Lower lobe of right lung (tissue), 2 donors: ENCODE results near the gene MAPK4. TPM values are rescaled to one million over a fixed set of nuclear protein-coding genes. Genes with fewer than 3 reads are reported as not detected.

Experiments used
- ATAC-seq, 2 donors: fragments of 200-7000 bp; cut with Tn5 transposase; one replicate each; pipeline ENCODE4 v1.9.1; 2020 to 2022; ENCODE audit warnings: mild to moderate bottlenecking in 2 of 2, moderate library complexity in 2 of 2
- DNase-seq: peaks from one replicate; pipeline ENCODE4 v3.0.0-alpha.2; 2020
- H3K27ac ChIP-seq: fragments of 200-600 bp; one replicate; pipeline ENCODE4 v1.8.0; 2022
- H3K27me3 ChIP-seq: fragments of 200-600 bp; one replicate; pipeline ENCODE4 v1.8.0; 2022; ENCODE audit warnings: low read depth
- H3K36me3 ChIP-seq: fragments of 200-600 bp; one replicate; pipeline ENCODE4 v1.8.0; 2022; ENCODE audit warnings: mild to moderate bottlenecking
- H3K4me1 ChIP-seq: fragments of 200-600 bp; one replicate; pipeline ENCODE4 v1.8.0; 2022
- H3K4me3 ChIP-seq: fragments of 200-600 bp; one replicate; pipeline ENCODE4 v1.8.0; 2022; ENCODE audit warnings: mild to moderate bottlenecking
- H3K9me3 ChIP-seq: fragments of 200-600 bp; one replicate; pipeline ENCODE4 v1.8.0; 2022
- intact Hi-C: fragments of 100-400 bp; cut with DNase I; formaldehyde crosslinking; loops from one replicate; pipeline ENCODE4 v1.11.0; 2022
- total RNA-seq: library from RNA; stranded (reverse); fragmentation: NEBNext Ultra II Directional; extraction: Animal tissue kit (Norgen Biotek cat#: 25700); gene quantifications from one replicate; pipeline ENCODE4 v1.2.1, GENCODE V29; 2021
- TF ChIP-seq, protein P1 (sequence below): fragments of 200-600 bp; IDR thresholded peaks from one replicate; pipeline ENCODE4 v1.8.0; 2022; ENCODE audit warnings: antibody characterized with exemption, mild to moderate bottlenecking
- donor health status: DM: no; HTN: yes; CAD: no; lungs with severe emphysema.

Gene MAPK4
- total RNA-seq, 1 donor from 2014 or later, result 2.9 TPM

DNA sequence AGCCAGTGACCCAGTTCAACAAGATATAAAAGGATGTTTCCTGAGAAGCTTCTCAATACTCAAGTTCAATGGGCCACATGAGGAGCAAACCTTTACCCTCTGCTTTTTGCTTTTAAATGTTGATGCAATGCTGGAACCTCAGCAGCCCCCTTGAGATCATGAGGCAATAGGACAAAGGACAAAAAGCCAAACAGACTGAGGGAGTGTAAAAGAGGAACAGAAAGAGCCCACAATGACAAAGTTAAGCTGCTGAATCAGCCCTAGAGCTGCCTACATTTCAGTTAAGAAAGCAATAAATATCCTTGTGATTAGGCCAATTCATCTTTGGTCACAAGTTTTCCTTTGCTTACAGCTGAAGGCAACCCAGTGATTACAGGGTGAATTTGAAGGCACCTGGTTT, 183.1 kb downstream of the MAPK4 start:
- intact Hi-C loops, result no loop called here
- Histone ChIP-seq H3K27ac (no peak overlapping the region), H3K36me3 (no peaks in the 10 kb centered on the region), H3K4me3 (no peak overlapping the region), H3K4me1 (no peaks in the 10 kb centered on the region), H3K9me3 (no peaks in the 10 kb centered on the region), H3K27me3 (no peaks in the 10 kb centered on the region)
- TF ChIP-seq, protein P1, sequence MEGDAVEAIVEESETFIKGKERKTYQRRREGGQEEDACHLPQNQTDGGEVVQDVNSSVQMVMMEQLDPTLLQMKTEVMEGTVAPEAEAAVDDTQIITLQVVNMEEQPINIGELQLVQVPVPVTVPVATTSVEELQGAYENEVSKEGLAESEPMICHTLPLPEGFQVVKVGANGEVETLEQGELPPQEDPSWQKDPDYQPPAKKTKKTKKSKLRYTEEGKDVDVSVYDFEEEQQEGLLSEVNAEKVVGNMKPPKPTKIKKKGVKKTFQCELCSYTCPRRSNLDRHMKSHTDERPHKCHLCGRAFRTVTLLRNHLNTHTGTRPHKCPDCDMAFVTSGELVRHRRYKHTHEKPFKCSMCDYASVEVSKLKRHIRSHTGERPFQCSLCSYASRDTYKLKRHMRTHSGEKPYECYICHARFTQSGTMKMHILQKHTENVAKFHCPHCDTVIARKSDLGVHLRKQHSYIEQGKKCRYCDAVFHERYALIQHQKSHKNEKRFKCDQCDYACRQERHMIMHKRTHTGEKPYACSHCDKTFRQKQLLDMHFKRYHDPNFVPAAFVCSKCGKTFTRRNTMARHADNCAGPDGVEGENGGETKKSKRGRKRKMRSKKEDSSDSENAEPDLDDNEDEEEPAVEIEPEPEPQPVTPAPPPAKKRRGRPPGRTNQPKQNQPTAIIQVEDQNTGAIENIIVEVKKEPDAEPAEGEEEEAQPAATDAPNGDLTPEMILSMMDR, result no peak
- DNase-seq, result no peak
- no peak for ATAC-seq

DNA sequence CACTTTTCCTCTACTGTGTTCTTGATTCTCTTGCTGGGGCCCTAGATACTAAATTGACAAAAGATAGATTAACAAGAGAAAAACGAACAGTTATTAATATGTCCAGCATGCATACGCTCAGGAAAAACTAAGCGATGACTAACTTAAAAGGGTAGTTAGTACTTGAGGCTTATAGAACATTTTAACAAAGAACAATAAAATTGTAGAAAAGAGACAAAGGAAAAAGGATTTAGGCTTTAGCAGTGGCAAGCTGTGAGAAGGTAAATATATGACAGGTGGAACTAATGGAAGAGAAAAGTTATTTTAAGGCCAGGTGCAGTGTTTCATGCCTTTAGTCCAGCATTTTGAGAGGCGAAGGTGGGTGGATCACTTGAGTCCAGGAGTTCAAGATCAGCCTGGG, 184.4 kb downstream of the MAPK4 start:
- ATAC-seq (no peak), DNase-seq (no peak)
- no peak overlapping the region for H3K4me3 ChIP-seq
- H3K4me1 ChIP-seq, result no peaks in the 10 kb centered on the region
- TF ChIP-seq, protein P1, result no peak
- H3K27ac ChIP-seq, result no peak overlapping the region
- H3K36me3 ChIP-seq, result no peaks in the 10 kb centered on the region
- H3K27me3 ChIP-seq, result no peaks in the 10 kb centered on the region
- H3K9me3 ChIP-seq, result no peaks in the 10 kb centered on the region
- intact Hi-C loops, result no loop called here

DNA sequence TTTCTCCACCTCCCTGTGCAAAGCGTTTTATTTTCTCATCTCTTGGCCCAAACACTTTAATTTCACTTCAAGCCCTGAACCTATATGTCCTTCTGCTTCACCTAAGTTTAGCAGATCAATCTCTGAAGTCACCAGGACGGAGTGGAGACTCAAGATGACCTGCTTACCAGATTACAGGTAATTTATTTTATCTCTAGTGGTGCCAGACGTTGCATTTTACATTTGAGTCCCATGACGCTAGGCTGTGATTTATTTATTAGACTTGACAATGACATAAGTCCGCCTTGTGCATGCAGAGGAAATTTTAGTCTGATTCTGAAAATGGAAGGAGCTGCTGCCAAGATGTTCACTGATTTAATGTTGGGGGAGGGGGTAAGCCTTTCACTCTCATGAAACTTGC, 186.1 kb downstream of the MAPK4 start:
- Histone ChIP-seq H3K27me3 (no peaks in the 10 kb centered on the region), H3K9me3 (no peaks in the 10 kb centered on the region), H3K4me3 (no peak overlapping the region), H3K4me1 (no peaks in the 10 kb centered on the region), H3K27ac (no peak overlapping the region), H3K36me3 (no peaks in the 10 kb centered on the region)
- DNase-seq, result no peak
- intact Hi-C loops, result no loop called here
- TF ChIP-seq, protein P1, result no peak
- no peak for ATAC-seq

DNA sequence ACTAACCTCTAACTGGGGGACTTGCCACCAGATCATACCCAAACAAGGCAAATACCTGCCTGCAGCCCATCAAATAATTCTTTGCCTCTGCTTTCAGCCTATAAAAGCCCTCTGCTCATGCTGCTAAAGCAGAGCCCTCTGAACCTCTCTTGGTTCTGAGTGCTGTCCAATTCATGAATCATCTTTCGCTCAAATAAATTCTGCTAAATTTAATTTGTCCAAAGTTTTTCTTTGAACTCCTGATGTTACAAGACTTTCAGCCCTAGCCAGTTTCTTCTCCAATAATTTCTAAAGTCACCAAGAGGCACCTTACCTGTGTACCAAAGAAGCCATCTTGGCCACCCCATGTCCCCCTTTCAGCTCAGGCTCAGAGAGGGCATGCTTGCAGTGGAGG, 188.0 kb downstream of the MAPK4 start:
- intact Hi-C loops, result no loop called here
- Histone ChIP-seq H3K27me3 (no peaks in the 10 kb centered on the region), H3K27ac (no peak overlapping the region), H3K4me1 (no peaks in the 10 kb centered on the region), H3K9me3 (no peaks in the 10 kb centered on the region), H3K36me3 (no peaks in the 10 kb centered on the region), H3K4me3 (no peak overlapping the region)
- no peak for ATAC-seq
- TF ChIP-seq, protein P1, result no peak
- DNase-seq, result no peak

DNA sequence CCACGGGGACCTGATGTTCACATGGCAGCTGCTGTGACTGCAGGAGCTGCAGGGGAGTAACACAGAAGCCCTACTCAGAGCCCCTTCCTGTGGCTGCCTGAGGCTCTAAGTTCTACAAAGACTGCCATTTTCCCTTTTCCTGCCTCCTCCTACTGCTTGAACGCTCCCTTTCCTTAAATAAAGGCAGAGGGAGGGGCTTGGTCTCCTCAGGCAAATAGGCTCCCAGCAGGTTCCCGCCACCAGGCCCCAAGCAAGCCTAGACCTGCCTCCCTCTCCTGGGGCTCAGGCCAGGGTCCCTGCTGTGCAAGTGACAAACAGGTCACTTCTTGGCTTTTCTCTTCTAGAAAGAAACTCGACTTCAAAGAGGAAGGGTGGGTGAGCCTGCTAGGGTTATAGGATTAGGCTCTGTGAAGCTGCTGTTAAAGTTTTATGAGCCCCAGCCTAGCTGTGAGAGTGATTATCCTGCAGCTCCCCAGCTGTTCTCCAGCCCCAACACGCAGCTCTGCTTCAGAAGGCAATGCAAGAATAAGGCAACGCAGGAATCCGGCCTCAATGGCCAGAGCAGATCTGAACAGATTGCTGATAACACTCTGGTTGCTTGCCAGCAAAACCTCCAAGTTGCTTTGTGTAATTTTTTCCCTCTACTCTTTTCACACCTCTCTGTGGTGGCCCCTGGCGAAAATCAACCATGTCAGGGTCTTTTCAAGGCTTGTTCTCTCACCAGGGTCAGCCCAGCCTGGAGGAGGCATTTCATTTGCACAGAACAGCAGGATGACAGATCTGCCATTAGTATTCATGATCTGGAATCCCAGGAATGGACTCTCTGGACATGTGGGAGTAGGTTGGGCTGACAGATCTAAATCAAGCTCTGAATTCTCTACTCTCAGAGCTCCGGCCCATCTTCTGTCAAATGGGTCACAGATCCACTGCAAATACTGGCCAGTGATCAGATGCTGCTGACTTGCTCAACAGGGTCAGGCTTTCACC, 188.6 kb downstream of the MAPK4 start:
- Histone ChIP-seq H3K4me3 (no peak overlapping the region), H3K9me3 (no peaks in the 10 kb centered on the region), H3K27me3 (no peaks in the 10 kb centered on the region), H3K36me3 (no peaks in the 10 kb centered on the region), H3K4me1 (no peaks in the 10 kb centered on the region), H3K27ac (no peak overlapping the region)
- DNase-seq (no peak), ATAC-seq (no peak)
- TF ChIP-seq, protein P1, result no peak
- intact Hi-C loops, result no loop called here
